NCI-H146 treated with DMSO at 0.1 percent for 48 hours (cell line): Measurements from ENCODE around the gene UBE2D2.

Source experiments
- DNase-seq: peaks from one replicate; lab custom pipeline; 2025; ENCODE audit not compliant: unreplicated experiment; lab: John Stamatoyannopoulos, UW

The UBE2D2 gene

DNA sequence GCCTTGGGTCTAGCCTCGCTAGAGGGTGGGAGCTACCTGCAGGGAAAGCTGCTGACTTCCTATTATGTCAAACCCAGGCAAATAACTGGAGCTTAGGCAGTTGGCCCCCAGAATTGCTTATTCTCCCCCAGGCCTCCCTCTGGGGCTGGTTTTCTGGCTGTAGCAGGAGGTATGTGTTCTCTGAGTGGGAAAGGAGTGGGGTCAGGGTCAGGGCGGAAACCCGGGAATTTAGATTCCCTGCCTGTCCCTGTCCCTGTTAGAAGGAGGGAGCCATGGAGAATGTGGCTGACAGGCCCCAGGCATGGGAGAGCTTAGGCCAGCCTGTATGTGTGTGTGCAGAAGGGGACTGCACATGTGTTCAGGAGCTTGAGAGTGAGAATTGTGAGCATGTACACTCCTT, 73.4 kb downstream of the UBE2D2 start:
- DNase-seq = no peak

- DNase-seq = no peak
Measured at GRCh38 chr5:139635191-139635590, 74.1 kb downstream of the UBE2D2 start.

DNA sequence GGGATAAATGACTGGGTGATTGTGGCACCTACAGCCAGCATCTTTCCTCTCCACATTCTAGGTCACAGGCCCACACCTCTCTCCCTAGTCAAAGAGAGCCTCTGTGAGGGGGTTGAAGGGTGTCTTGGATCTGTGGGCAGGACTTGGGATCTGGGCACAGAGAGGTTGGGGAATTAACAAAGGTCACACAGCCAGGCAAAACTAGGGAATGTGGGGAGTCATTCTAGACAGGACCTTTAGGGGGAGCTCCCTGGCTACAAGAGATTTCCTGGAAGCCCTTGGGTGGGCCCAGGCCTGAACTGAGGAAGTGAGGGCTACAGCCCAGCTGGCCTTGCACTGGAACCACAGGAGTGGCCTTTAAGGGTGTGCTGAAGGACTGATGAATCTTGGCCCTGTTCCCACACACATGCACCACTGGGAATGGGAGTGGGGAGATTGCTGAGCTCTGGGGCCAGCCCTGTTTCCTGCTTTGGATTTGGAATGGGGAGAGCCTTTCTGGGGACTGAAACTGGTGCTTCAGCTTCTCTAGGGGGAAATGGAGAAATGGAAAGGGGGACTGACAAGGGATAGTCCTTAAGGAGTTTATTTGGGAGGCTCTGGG, 74.6 kb downstream of the UBE2D2 start:
- DNase-seq = no peak

GRCh38 chr5:139636207-139636792, 75.2 kb downstream of the UBE2D2 start:
- DNase-seq = no peak

DNA sequence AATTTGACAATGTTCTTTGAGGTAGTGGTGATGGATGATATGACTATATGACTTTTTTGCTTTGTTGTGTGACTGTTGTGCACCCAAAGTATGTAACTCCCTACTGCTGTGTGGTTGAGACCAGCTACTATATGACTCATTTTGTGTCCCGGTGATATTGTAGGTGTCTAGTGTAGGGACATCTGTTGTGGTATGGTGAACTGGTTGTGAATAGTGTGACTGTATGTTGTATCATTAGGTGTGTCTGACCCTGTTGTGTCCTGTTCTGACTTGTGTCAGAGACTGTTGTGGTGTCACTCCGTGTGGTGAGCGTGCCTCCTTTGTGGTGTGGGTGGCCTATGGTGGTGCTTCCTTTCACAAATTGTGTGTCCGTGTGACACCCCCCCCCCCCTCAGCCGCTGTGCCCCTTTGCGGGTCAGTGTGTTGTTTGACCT, 75.9 kb downstream of the UBE2D2 start:
- no peak for DNase-seq

- peak; percentile 32 for DNase-seq
Measured at GRCh38 chr5:139637438-139638089, 76.4 kb downstream of the UBE2D2 start.

DNA sequence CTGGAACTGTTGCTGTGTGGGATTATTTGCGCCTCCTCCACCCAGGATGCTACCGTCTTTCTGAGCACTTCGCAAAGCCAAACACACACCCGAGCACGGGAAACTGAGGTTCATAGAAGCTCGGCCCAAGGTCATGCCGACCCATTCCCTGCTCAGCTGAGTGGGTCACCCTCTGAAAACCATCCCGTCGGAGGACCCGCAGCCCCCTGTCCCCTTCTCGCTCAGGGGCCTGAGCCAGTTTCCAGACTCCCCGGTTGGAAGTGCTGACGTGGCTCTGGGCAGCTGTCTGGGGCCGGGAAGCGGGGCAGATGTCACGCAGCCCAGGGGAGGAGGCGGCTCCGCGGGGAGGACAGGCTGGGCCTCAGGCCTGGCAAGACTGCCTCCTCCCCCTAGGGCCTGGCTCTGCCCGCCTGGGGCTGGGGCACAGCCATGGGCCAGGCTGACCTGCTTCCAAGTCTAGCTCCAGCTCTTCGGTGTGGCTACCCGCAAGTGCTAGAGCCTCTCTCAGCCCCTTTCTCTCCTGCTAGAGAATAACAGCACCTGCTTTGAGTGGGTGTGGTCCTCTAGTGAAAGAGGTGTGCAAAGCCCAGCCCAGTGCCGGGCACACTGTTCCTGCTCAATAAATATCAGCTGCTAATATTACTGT, 77.1 kb downstream of the UBE2D2 start:
- peak; percentile 3 for DNase-seq

- no peak for DNase-seq
Measured at GRCh38 chr5:139638736-139639618, 77.8 kb downstream of the UBE2D2 start.

GRCh38 chr5:139639619-139640380, 78.7 kb downstream of the UBE2D2 start:
- no peak for DNase-seq

DNA sequence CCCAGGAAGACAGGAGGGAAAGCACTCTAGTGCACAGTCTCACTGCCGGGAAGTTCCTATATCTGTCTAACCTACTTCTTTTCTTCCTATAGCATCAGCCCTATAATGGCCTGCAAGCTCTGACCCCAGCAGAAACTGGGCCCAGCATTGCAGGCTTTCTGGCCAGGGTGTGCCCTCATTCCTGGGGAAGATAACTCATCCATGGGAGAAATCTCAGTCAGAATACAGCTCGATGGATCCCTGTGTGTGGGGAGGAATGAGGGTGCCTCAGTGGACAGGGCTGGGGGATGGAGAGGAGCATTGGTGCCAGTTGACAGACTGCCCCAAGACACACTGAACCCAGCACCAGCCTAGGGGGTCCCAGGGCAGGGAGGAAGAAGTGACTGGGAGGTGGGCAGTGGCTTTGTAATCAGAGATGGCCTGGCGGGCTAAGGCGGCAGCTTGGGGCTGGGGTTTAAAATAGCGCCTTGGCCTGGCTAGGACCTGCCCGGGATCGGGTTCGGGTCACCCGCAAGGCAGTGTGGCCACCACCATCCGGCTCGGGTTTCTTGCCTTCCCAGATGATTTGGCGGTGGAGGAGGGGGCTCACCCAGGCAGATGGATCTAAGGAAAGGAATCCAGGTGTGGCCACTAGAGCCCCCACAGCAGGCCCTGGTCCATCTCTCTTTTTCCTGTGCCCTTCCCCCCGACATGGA, 79.4 kb downstream of the UBE2D2 start:
- DNase-seq = no peak

DNA sequence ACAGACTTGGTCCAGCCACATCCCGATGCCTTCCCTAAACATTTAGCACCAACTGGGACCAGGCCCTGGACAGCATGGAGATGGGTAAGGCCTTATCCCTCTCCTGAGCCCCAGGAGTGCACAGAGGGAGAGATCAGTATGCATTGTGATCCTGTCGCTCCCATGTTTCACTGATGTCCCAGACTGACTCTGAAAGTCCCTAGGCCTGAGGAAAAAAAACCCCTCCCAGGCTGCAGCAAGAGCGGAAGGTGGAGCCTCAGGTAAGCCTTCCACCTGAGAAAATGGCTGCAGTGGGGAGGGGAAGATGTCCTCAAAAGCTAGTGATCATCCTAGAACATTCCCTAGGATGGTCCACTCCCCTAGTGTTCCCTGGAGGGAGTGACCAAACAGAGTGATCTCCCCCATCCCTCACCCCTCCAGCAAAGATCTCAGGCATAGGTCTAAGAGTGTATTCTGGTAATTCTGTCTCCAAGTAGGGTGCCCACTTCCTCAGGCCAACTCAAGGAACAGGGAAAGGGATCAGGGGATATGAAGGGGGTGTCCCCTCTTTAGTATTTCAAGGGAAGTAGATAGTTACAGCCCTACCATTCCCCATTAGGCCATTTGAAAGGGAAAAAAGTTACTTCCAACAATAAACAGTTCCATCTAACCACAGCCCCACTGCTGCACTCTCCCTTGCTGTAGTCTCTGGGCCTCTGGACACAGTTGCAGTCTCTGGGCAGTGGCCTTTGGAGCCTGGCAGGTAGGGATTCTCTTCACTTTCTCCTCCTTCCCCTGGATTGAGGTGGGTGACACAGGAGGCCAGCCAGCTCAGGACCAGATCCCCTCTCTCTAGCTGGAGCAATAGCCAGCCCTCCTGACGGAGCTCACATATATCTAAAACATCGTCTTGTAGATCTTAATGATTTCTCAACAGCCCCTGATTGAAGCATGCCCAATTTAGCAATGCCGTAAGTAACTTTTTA, 80.3 kb downstream of the UBE2D2 start:
- DNase-seq = no peak

DNA sequence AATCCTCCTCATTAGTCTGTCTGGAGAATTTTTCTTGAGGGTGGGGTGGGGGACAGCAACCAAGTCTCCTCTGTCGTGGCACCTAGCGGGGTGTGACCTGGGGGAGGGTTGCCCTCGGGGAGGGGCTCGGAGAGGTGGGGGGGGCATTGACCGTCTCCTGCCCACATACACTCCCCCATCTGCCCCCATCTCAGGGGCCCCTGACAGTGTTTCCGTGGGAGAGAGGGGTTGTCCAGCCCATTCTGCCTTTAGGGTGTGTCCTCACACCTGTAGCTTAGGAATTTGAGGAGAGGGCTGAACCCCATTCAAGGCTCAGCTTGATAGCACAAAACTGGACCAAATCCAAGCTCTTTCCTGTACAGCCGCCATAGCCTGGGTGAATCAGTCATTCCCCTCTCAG, 81.1 kb downstream of the UBE2D2 start:
- no peak for DNase-seq

- no peak for DNase-seq
Measured at GRCh38 chr5:139642891-139643871, 82.0 kb downstream of the UBE2D2 start.

GRCh38 chr5:139644001-139644456, 82.9 kb downstream of the UBE2D2 start:
- DNase-seq = no peak

DNA sequence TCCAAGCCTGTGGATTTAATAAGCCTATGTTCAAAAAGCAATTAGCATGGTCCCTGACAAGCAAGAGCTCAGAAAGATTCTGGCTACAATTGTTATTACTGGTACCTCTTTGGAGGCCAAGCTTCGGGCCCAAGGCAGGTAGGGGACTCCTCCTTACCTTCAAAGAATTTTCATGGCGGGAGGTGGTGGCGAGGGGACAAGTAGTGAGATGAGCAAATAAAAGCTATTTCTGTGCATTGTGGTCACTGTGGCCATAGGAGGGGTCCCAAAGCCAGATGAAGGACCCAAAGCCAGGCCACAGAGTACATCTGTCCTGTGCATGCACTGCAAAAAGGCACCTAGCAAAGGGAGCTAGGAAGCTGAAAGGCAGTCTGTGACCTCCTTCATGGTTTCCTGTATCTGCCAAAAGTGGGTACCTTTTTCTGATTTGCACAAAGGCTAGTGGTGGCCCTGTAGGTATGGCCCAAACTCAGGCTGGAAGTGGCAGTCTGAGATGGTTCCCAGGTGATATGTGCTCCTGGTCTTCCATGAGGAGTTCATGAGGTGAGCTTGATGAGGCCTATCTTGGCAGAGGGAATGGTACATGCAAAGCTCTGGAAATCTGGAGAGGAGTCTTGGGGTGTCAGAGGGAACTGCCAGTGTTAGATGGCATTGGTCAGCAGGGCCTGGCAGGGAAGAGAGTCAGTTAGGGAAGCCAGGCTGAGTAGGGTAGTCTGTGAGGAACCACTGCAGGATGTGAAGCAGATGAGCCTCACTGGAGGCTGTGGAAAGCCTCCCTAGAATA, 83.7 kb downstream of the UBE2D2 start:
- no peak for DNase-seq

DNA sequence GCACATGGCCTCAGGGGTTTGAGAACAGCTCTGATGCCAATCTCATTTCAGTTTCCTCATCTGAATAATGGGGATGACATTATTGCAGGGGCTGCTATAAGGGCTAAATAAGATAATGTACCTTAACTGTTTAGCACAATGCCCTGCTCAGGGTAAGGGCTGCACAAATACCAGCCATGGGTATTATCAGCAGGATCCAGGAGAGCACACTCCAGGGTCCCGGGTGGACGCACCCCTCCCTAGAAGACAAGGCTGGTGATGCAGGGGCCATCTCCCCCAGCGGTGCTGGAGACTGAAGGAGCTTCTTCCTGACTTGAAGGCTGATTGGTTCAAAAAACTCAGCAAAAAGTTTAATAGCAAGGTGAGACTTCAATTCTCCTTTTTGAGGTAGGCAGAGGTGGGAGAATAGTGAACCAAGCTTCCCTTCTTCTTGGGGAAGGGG, 84.3 kb downstream of the UBE2D2 start:
- DNase-seq = no peak

DNA sequence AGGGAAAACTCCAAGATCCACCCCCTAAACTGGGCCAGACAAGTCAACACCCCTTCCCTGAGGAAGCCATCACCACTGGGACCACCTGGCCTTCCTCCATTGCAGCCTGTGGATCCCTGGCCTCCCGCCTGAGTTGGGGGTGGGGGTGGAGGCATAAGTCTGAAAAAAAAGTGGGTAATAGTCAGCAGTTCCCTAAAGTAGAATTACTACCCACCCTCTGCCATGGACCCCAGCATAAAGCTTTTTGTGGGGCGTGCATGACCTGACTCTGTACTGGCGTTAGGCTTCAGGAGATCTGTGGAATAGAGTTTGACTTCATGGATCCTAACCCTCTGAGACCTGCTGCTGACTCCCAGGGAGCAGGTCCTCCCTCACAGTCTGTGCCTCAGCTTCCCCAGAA, 85.0 kb downstream of the UBE2D2 start:
- no peak for DNase-seq
